ENCODE results near the gene IQCC.
"Not testable (repeated sequence)": the region's sequence is repeated elsewhere in the genome, so short reads cannot be mapped to it uniquely, and the experiment has no call there.

The IQCC gene

DNA sequence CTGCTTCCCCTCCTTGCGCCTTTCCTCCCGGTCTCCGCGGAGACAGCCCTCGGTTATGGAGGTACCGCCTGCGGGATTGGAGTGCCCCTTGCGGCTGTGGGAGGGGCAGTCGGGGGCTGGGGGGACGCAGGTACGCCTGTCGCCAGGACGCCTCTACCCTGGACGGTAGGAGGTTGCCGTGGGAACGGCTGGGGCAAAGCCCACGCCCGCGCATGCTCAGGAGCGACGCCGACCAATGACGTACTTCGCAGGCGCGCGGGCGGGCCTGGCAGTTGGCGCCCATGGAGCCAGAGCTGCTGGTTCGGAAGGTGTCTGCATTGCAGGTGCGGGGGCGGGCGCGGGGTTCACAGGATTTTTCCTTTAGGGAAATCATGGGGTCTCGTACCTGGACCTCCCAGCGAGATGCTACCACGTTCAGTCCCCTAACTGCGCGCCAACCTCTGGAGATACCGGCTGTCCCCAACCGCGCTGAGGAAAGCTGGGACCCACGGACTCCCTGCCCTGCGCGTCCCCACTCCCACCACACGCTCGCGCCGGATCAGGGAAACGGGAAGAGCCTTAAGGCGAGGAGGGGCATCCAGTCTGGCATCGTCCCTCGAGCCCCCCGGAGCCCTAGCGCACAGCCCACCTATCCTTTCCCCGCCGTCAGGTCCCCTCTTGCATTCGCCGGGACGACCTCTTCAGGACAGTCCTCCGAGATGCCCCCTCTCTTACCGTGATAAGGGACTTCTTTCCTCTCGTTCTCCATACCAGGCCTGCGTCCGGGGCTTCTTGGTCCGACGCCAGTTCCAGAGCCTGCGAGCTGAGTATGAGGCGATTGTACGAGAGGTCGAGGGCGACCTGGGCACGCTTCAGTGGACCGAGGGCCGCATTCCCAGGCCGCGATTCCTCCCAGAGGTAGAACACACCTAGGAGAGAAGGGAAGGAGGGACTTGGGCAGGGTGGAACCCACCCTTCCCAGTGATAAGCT, at the start of gene IQCC:
IQCC (plus strand) TSS at position 271 of the 970 bp plus-strand sequence; CDS start at position 282, 11 bp downstream.
- peak; percentile 91 for DNase-seq

DNA sequence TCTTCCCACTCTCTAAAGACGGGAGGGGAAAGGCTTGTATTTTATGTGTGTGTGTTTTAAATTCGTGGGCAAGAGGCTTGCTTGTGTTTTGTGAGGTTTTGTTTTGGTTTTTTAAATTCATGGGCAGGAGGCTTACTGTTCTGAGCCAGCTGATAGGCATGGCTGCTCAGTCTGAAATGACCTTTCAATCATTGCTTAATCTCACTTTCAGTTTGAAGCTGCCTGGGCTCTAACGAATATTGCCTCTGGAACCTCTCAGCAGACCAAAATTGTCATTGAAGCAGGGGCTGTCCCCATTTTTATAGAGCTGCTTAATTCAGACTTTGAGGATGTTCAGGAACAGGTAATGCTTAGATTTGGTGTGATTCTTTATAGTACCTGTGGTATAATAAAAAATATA, 46.3 kb upstream of the IQCC start:
- DNase-seq = no peak

- DNase-seq = no peak
Measured at GRCh38 chr1:32163405-32163804, 42.1 kb upstream of the IQCC start.

GRCh38 chr1:32165633-32166032, 39.8 kb upstream of the IQCC start:
- DNase-seq = not testable (repeated sequence)

DNA sequence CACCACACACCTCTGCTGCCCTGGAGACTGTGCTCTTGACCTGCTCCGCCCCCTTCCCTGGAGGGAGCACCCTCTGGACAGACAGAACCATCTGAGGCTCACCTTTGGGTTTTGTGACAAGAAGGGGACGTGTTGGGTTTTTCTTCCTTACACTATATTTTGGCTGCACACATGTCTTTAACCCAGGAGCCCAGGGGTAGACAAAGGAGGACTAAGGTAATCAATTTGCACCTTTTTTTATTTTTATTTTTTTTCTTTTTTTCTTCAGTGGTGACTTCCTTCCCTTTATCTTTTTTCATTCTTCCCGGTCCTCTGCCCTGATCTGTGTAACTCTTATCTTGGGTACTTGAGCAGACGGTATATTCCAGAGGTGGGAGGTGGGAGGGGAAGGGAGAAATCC, 34.5 kb upstream of the IQCC start:
- DNase-seq = no peak

GRCh38 chr1:32172621-32173245, 32.7 kb upstream of the IQCC start:
- DNase-seq = no peak

- DNase-seq = no peak
Measured at GRCh38 chr1:32178380-32179192, 26.9 kb upstream of the IQCC start.

GRCh38 chr1:32179193-32179442, 26.4 kb upstream of the IQCC start:
- DNase-seq = no peak

DNA sequence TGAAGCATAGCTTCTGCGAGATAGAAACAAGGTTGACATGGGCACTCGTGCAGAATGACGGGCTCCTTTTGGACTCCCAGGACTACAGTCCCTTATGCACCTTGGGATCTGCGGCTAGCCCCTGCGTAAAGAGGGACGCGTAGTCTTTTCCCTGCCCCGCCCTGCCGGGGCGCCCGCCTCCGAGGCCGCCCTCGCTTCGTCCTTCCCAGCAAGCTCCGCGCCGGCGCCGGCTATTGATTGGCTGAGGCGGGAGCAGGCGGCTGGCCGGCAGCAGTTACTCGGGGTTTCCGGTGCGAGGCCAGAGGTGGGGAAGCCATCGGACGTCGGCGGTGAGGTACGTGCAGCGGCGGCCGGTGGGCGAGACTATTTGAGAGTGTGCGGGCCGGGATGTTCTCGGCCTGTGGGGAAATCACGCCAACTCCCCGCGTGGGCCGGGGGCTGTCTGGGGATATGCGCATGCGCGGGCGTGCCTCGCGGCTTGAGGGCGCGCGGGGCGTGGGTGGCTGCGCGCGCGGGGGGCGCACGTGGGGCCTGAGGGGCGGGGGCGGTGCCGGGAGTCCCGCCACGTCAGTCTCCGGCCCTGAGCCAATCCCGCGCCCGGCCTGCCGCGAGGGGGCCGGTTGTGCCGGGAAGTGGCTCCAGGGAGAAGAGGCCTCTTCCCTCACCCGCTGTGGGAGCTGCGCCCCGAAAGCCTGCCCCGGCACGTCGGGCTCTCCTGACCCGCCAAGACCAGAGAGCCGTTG, 25.9 kb upstream of the IQCC start, which contains the start of gene TXLNA:
TXLNA (plus strand) TSS at position 233 of the 743 bp plus-strand sequence. CDS start 671 bp downstream, outside the sequence.
- peak; percentile 96 for DNase-seq

DNA sequence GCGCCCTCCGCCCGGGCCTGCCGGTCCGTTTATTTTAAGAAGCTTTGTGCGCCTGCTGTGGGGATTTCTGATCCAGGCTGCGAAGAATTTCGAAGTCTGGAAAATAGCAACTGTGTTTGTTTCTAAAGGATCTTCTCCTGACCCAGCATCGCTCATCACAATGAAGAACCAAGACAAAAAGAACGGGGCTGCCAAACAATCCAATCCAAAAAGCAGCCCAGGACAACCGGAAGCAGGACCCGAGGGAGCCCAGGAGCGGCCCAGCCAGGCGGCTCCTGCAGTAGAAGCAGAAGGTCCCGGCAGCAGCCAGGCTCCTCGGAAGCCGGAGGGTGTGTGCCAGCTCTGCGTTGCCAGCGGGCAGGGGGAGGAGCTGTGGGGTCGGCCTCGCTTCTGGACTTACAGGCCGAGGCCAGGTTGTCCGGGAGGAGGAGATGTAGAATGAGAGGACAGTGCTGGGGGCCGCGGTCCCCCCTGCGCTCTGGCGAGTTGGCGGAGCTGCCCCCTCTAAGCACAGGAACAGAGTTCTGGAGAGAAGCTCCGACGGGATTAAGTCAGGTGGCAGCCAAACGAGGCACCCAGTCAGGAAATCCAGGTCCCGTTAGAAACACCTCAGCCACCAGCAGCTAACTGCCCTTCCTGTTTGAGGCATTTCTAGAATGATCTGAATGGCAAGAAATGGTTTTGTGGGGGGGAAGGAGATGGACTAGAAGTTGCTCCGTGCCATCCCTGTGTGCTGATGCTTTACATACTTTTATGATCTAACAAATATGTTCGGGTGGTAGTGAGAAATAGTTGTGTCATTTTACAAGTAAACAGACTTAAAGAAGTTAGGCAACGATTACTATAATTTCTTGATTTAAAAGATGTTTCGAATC, 25.0 kb upstream of the IQCC start:
- peak; percentile 76 for DNase-seq

DNA sequence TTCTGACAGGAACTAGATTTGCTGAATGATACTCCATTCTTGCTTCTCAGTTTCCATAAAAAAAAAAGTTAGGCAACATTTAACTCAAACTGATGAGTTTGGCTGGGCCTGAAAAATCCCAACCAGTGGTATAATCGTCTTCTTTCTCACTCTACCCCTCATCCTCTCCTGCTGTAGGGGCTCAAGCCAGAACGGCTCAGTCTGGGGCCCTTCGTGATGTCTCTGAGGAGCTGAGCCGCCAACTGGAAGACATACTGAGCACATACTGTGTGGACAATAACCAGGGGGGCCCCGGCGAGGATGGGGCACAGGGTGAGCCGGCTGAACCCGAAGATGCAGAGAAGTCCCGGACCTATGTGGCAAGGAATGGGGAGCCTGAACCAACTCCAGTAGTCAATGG, 24.4 kb upstream of the IQCC start:
- DNase-seq = no peak

DNA sequence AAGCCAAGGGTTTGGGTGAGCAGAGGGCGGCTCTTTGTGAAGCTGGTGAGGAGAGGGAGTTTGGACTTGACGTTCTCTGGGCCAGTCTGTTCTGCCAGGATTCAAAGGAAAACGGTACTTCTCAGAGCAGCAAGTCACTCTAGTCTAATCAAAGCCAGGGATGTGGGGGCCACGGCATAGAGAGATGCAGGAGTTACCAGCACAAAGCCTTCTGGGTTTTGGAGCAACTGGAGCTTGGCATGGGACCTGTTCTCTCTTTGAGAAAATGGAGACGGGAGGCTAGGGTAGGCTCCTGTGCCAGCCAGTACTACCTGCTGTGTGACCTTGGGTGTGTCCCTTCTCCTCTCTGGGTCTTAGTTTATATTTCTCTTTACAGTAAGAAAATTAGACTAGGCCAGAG, 23.9 kb upstream of the IQCC start:
- DNase-seq = no peak

GRCh38 chr1:32182060-32182459, 23.4 kb upstream of the IQCC start:
- no peak for DNase-seq

- no peak for DNase-seq
Measured at GRCh38 chr1:32184650-32185049, 20.8 kb upstream of the IQCC start.

DNA sequence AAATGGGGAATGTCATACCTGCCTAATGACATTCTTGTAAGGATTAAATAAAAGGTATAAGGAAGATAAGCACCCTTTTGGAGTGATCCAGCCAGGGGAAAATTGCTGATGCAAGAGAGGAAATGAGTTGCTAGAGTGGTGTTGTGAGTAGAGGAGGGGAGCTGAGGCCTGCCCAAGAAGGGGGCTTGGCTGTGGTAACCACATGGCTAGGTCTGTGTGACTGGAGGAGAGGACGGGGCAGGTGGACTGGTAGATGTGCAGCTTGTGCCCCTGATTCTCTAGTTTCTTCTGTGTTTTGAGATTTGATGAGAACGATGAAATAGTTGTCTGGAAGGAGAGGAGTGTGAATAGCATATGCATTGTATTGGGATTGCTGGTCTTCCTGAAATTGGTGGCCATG, 19.4 kb upstream of the IQCC start:
- DNase-seq = peak; percentile 34

- no peak for DNase-seq
Measured at GRCh38 chr1:32186491-32186890, 19.0 kb upstream of the IQCC start.

GRCh38 chr1:32187850-32188249, 17.6 kb upstream of the IQCC start:
- no peak for DNase-seq

DNA sequence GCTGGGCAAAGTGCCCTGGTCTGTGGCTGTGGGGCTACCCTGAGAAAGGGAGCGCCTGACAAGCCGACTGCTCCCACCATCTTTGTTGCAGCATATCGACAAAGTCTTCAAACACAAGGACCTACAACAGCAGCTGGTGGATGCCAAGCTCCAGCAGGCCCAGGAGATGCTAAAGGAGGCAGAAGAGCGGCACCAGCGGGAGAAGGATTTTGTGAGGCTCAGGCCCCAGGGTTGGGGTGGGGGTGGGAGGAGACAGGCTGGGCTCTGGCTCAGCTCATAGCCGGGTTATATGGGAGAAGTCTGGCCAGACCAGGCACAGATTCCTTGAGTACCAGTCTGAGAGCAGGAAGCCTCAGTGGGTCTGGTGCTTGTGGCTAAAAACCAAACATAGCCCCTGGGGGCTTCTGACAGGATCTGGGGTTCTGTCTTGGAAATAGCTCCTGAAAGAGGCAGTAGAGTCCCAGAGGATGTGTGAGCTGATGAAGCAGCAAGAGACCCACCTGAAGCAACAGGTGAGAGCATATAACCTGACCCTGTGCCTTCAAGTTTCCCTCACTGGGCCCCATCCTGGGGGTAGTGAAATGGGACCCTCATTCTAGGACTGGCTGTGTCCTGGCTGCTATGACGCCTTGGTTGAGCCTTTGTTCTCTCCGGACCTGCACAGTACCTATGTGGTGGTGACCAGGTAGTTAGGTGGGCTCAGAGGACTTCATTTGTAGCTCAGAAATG, 13.1 kb upstream of the IQCC start:
- no peak for DNase-seq

- no peak for DNase-seq
Measured at GRCh38 chr1:32194984-32195383, 10.5 kb upstream of the IQCC start.

DNA sequence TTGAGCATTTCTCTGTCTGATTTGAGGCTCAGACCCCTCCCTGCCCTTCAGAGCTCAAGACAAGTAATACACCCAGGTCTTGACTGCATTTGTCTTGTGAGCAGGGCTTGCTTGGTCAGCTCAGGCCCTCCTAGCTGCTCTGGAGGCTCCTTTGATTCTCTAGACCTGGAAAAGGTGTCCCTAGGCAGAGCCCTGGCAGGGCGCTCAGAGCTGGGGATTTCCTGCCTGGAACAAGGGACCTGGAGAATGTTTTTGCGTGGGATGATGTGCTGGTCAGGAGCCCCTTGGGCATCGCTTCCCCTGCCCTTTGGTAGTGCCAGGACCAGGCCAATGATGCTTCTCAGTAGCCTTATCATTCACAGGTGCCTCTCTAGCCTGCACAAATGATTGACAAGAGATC, 9.9 kb upstream of the IQCC start:
- DNase-seq = no peak
